ENCODE data around the gene RBFA.

The RBFA gene

GRCh38 chr18:80035997-80036396 lies 1.8 kb downstream of the RBFA start:
- H3K4me2 ChIP-seq (ENCODE audit: low read length): no peak overlapping the region
- peaks cover 2% of the 10 kb centered on the region for H3K79me2 ChIP-seq
- H3K36me3 ChIP-seq (ENCODE audit: control insufficient read depth, insufficient read depth, low read length): no peaks in the 10 kb centered on the region
- no peaks in the 10 kb centered on the region for H3K9me3 ChIP-seq (ENCODE audit: control insufficient read depth, low read length)
- H3K9ac ChIP-seq: no peak overlapping the region
- H3K27me3 ChIP-seq (ENCODE audit: control insufficient read depth, insufficient read depth, low read length): no peaks in the 10 kb centered on the region
- H2AFZ ChIP-seq: no peak overlapping the region
- no peak overlapping the region for H3K4me3 ChIP-seq (ENCODE audit: low read depth, low read length)
- peaks cover 3% of the 10 kb centered on the region for H3K4me1 ChIP-seq
- TF ChIP-seq CTCF (IDR thresholded peaks at IDR 0.05): no peak
- no peak overlapping the region for H3K27ac ChIP-seq

DNA sequence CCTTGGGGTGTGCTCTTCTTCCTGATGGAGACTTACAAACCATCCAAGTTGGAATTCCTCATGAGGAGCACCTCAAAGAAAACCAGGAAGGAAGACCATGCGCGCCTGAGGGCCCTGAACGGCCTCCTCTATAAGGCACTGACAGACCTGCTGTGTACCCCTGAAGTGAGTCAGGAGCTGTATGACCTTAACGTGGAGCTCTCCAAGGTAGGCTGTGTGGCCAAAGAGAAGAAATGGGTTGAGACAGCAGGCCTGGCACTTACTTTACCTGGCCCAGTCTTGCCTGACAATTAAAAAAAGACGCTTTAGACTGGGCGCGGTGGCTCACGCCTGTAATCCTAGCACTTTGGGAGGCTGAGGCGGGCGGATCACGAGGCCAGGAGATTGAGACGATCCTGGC lies 3.1 kb downstream of the RBFA start:
- H3K4me3 ChIP-seq (ENCODE audit: low read depth, low read length): no peak overlapping the region
- H3K9ac ChIP-seq: no peak overlapping the region
- no peak overlapping the region for H3K4me2 ChIP-seq (ENCODE audit: low read length)
- H3K36me3 ChIP-seq (ENCODE audit: control insufficient read depth, insufficient read depth, low read length): no peaks in the 10 kb centered on the region
- no peak for TF ChIP-seq CTCF (IDR thresholded peaks at IDR 0.05)
- no peak overlapping the region for H2AFZ ChIP-seq
- H3K9me3 ChIP-seq (ENCODE audit: control insufficient read depth, low read length): no peaks in the 10 kb centered on the region
- H3K79me2 ChIP-seq: peaks cover 2% of the 10 kb centered on the region
- H3K4me1 ChIP-seq: peaks cover 3% of the 10 kb centered on the region
- no peaks in the 10 kb centered on the region for H3K27me3 ChIP-seq (ENCODE audit: control insufficient read depth, insufficient read depth, low read length)
- no peak overlapping the region for H3K27ac ChIP-seq

DNA sequence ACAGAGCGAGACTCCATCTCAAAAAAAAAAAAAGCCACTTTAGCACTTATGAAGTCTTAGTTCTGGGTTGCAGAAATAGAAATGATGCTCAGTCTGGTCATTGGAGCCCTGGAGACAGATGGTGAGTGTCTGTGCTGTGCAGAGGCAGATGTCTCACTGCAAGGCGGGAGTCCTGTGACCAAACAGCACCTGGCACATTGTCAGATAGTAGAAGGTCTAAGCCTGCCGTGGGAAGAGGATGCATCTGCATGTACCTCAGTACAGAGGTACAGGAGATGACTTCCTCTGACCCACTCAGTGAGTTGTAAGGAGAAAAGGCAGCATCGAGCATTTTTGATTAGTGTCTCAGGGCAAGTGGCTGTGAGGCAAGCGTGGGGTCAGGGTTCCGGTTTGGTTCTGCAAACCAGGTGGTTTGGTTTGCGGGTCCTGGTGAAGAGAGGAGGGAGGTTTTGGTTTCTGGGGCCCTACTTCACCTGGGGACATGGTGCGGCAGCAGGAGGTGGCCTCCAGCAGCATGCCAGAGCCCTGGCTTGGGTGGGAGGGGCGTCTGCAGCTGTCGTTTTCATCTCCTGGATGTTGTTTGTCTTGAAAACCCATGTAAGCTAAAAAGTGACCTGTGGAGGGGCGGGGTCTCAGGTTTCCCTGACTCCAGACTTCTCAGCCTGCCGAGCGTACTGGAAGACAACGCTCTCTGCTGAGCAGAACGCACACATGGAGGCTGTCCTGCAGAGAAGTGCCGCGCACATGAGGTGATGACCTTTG lies 3.8 kb downstream of the RBFA start:
- Histone ChIP-seq H3K4me1 (peaks cover 3% of the 10 kb centered on the region), H3K79me2 (peaks cover 2% of the 10 kb centered on the region), H3K9me3 (ENCODE audit: control insufficient read depth, low read length) (no peaks in the 10 kb centered on the region), H3K27ac (no peak overlapping the region), H3K4me3 (ENCODE audit: low read depth, low read length) (no peak overlapping the region), H3K36me3 (ENCODE audit: control insufficient read depth, insufficient read depth, low read length) (no peaks in the 10 kb centered on the region), H3K4me2 (ENCODE audit: low read length) (no peak overlapping the region), H2AFZ (no peak overlapping the region), H3K27me3 (ENCODE audit: control insufficient read depth, insufficient read depth, low read length) (no peaks in the 10 kb centered on the region), H3K9ac (no peak overlapping the region)
- TF ChIP-seq CTCF (IDR thresholded peaks at IDR 0.05): no peak

DNA sequence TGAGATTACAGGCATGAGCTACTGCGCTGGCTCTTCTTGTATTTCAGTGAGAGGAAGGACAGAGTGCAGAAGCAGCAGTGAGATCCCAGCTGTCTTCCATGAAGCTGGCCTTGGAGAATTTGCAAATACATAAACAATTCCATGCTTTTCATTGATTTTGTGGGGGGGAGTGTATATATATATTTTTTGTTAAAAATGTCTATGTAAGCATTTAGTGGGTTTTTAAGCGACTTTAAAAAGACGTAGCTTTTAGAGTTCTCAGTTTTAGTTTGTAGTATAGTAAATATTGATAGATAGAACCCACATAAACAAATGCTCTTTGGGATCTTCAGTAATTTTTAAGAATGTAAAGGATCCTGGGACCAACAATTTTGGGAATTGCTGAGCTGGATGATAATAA lies 6.3 kb downstream of the RBFA start:
- no peaks in the 10 kb centered on the region for H3K4me1 ChIP-seq
- H3K9ac ChIP-seq: no peak overlapping the region
- peaks cover under 1% of the 10 kb centered on the region for H3K79me2 ChIP-seq
- H3K27ac ChIP-seq: no peak overlapping the region
- H3K36me3 ChIP-seq (ENCODE audit: control insufficient read depth, insufficient read depth, low read length): no peaks in the 10 kb centered on the region
- H2AFZ ChIP-seq: no peak overlapping the region
- no peak overlapping the region for H3K4me2 ChIP-seq (ENCODE audit: low read length)
- H3K9me3 ChIP-seq (ENCODE audit: control insufficient read depth, low read length): no peaks in the 10 kb centered on the region
- no peaks in the 10 kb centered on the region for H3K27me3 ChIP-seq (ENCODE audit: control insufficient read depth, insufficient read depth, low read length)
- no peak for TF ChIP-seq CTCF (IDR thresholded peaks at IDR 0.05)
- H3K4me3 ChIP-seq (ENCODE audit: low read depth, low read length): no peak overlapping the region

- no peaks in the 10 kb centered on the region for H3K36me3 ChIP-seq (ENCODE audit: control insufficient read depth, insufficient read depth, low read length)
Observed at GRCh38 chr18:80041424-80041823, 7.2 kb downstream of the RBFA start.

More at GRCh38 chr18:80041424-80041823, 7.2 kb downstream of the RBFA start:
- Histone ChIP-seq H3K4me3 (ENCODE audit: low read depth, low read length) (no peak overlapping the region), H2AFZ (no peak overlapping the region), H3K4me2 (ENCODE audit: low read length) (no peak overlapping the region), H3K27me3 (ENCODE audit: control insufficient read depth, insufficient read depth, low read length) (no peaks in the 10 kb centered on the region), H3K79me2 (no peaks in the 10 kb centered on the region), H3K9me3 (ENCODE audit: control insufficient read depth, low read length) (no peaks in the 10 kb centered on the region), H3K27ac (no peak overlapping the region), H3K9ac (no peak overlapping the region), H3K4me1 (no peaks in the 10 kb centered on the region)
- TF ChIP-seq CTCF (IDR thresholded peaks at IDR 0.05): no peak

All from parathyroid adenoma (tissue), 2 donors.